Gastrocnemius medialis (tissue), 4 donors: ENCODE measurements around the gene NAA40. TPM values are rescaled to one million over a fixed set of nuclear protein-coding genes. Genes with fewer than 3 reads are reported as not detected.

Source experiments
- ATAC-seq, 2 donors: fragments of 150-250 bp; one replicate each; pipeline ENCODE4 v1.9.1; 2016
- DNase-seq, 2 donors: peaks; one replicate each; pipeline ENCODE4 v3.0.0-alpha.2; 2019
- H3K27ac ChIP-seq, 4 donors: fragments of 200-600 bp; sonication (generic); 1 replicate in 1 of 4; 2 replicates in 3 of 4; pipeline ENCODE4 v1.5.1; 2016 to 2018; ENCODE audit warnings: mild to moderate bottlenecking in 2 of 4, moderate library complexity in 1 of 4
- H3K27me3 ChIP-seq, 3 donors: fragments of 200-600 bp; sonication (generic) in 2 of 3; 1 replicate in 1 of 3; 2 replicates in 2 of 3; pipeline versions ENCODE4 v1.5.1 to v1.6.0; 2016 to 2019; ENCODE audit warnings: mild to moderate bottlenecking in 1 of 3, moderate library complexity in 1 of 3
- H3K36me3 ChIP-seq, 2 donors: fragments of 200-600 bp; sonication (generic) in 1 of 2; one replicate each; pipeline ENCODE4 v1.5.1; 2017 to 2018
- H3K4me1 ChIP-seq, 2 donors: fragments of 200-600 bp; sonication (generic) in 1 of 2; one replicate each; pipeline ENCODE4 v1.5.1; 2016 to 2017; ENCODE audit warnings: mild to moderate bottlenecking in 2 of 2
- H3K4me3 ChIP-seq, 4 donors: fragments of 200-600 bp; sonication (generic) in 3 of 4; 1 replicate in 1 of 4; 2 replicates in 3 of 4; pipeline ENCODE4 v1.5.1; 2016 to 2019; ENCODE audit warnings: mild to moderate bottlenecking in 2 of 4
- H3K9me3 ChIP-seq, 3 donors: fragments of 200-600 bp; sonication (generic) in 2 of 3; 1 replicate in 1 of 3; 2 replicates in 2 of 3; pipeline ENCODE4 v1.5.1; 2016 to 2019
- POLR2A ChIP-seq, 2 donors: fragments of 450-650 bp; IDR thresholded peaks; one replicate each; pipeline ENCODE4 v1.6.1; 2017; ENCODE audit warnings: antibody characterized with exemption in 2 of 2, mild to moderate bottlenecking in 2 of 2, moderate library complexity in 2 of 2
- in situ Hi-C, 4 donors: fragments of 200-750 bp; cut with MboI; loops; one replicate each; pipeline versions ENCODE4 v1.15.0 to v1.8.0; 2017; ENCODE audit warnings: low sequenced_read_pairs in 4 of 4
- intact Hi-C: fragments of 100-400 bp; cut with DNase I; formaldehyde crosslinking; loops from one replicate; pipeline ENCODE4 v1.15.1; 2023; ENCODE audit warnings: low total_unique reads
- total RNA-seq, 4 donors: library from RNA; depleted of rRNA; stranded (reverse); fragments of >200 nt; gene quantifications; one replicate each; pipeline versions ENCODE4 v1.1.0 to v1.2.3, GENCODE V29; 2016
- TF ChIP-seq, protein P1 (sequence below), 5 experiments: fragments of 450-650 bp in 3 of 5; fragments of 200-600 bp in 2 of 5; sonication (generic) in 2 of 5; IDR thresholded peaks in 4 of 5; conservative IDR thresholded peaks in 1 of 5; 1 replicate in 4 of 5; 2 replicates in 1 of 5; pipeline ENCODE4 v1.5.1; 2016 to 2019; ENCODE audit warnings: antibody characterized with exemption in 5 of 5, mild to moderate bottlenecking in 3 of 5, moderate library complexity in 3 of 5

Gene NAA40
- total RNA-seq, 4 donors from 2014 or later: 4.9 to 11.4 (median 6.5) TPM

DNA sequence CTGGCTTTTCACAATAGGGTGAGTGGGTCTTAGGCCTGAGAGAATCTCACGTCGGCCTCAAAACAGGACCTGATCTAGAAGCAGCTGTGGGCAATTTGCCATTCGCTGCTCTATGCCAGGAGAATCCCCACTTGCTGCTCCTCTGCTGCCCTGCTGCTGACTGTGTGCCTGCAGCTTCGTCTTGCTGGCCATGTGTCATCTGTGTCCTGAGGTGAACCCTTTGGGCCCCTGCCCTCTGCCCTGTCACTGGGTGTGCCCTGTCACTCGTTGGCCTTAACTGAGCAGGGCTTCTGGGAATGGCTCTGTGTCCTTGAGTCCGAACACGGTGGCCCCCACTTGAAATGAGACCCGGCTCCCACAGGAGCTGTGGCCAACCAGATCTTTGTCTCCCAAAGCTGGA lies 6.2 kb downstream of the NAA40 start:
- ATAC-seq (peak; percentile 83 to 88), DNase-seq (peak; percentile 67 to 90)
- Histone ChIP-seq H3K36me3 (no peaks in the 10 kb centered on the region), H3K27me3 (no peaks in the 10 kb centered on the region), H3K4me3 (peak overlapping the region in 2 of 4 donors; percentile 37 to 43), H3K4me1 (peaks cover 30 to 31% of the 10 kb centered on the region in 2 donors), H3K27ac (peak overlapping the region; percentile 77 to 91 (median 84)), H3K9me3 (no peaks in the 10 kb centered on the region)
- TF ChIP-seq, protein P1, sequence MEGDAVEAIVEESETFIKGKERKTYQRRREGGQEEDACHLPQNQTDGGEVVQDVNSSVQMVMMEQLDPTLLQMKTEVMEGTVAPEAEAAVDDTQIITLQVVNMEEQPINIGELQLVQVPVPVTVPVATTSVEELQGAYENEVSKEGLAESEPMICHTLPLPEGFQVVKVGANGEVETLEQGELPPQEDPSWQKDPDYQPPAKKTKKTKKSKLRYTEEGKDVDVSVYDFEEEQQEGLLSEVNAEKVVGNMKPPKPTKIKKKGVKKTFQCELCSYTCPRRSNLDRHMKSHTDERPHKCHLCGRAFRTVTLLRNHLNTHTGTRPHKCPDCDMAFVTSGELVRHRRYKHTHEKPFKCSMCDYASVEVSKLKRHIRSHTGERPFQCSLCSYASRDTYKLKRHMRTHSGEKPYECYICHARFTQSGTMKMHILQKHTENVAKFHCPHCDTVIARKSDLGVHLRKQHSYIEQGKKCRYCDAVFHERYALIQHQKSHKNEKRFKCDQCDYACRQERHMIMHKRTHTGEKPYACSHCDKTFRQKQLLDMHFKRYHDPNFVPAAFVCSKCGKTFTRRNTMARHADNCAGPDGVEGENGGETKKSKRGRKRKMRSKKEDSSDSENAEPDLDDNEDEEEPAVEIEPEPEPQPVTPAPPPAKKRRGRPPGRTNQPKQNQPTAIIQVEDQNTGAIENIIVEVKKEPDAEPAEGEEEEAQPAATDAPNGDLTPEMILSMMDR (IDR thresholded peaks at IDR 0.05 in 4 of 5, conservative IDR thresholded peaks at IDR 0.05 in 1 of 5): no peak
- TF ChIP-seq POLR2A (IDR thresholded peaks at IDR 0.05): peak in 1 of 2 donors; percentile 27
- intact Hi-C loops (loop anchor here (1.0 to 10.0 kb wide), 6 partner anchors 27 to 270 kb away; partner anchors contain the start of genes ATL3 and ZFTA), in situ Hi-C loops (loop anchor here (5.0 to 10.0 kb wide), 4 partner anchors 103 to 180 kb away; partner anchors contain the start of genes MARK2 (in 3 of the 4) and ZFTA (in 1 of the 4))

DNA sequence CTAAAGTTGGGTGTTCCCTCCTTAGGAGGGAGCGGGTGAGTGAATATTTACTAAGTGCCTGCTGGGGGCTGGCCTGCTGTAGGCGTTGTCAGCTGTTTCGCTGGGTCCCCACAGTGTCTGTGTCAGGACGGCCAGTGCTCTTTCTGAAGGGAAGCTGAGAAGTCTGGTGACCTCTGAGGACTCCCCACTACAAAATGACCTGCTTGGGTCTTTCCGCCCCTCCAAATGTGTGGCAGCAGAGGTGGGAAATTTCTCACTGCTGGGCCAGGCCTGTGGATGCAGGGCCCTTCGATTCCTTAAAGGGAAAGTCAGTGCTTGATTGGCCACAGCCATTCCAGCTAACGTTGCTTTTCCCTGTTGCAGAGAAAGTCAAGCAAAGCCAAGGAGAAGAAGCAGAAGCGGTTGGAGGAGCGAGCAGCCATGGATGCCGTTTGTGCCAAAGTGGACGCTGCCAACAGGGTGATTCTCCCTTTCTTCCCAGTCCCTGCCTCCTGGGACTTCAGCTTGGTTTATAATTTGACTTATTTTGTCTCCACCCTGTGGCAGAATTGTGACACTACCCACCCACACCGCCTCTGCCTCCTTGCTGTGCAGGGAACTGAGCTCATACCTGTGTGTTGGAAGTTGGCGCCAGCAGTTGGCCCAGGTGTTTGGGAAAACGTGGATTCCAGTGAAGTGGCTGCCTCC lies 6.8 kb downstream of the NAA40 start:
- in situ Hi-C loops: loop anchor here (5.0 to 10.0 kb wide), 4 partner anchors 103 to 181 kb away; partner anchors contain the start of genes MARK2 (in 3 of the 4) and ZFTA (in 1 of the 4)
- TF ChIP-seq POLR2A (IDR thresholded peaks at IDR 0.05): no peak
- TF ChIP-seq, protein P1 (IDR thresholded peaks at IDR 0.05 in 4 of 5, conservative IDR thresholded peaks at IDR 0.05 in 1 of 5): peak; percentile 79 to 90 (median 85)

DNA sequence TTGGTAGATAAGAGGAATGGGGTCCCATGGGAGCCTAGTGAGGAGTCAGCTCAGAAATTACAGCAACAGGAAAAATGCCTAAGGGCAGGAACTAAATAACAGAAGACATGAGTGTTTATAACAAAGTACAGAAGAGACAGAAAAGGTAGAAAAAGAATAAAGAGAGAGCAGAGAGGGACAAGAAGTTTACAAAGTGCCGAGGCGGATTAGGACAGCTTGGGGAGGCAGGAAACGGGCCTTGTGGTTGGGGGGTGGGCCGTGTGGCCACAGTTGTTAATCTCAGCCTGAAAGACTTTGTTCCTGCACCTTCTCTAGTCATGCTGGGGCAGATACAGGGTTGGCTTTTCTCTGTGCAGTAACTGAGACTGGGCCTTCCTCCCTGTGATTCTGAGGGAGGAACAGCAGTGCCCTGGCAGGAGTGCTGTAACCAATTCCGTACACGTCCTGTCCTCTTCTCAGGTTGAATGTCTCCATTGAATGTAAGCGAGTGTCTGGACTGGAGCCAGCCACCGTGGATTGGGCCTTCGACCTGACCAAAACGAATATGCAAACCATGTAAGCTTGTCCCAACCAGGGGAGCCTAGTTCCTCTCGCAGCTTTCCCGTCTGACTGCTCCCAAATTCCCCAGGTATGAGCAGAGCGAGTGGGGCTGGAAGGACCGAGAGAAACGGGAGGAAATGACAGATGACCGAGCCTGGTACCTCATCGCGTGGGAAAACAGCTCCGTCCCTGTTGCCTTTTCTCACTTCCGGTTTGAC lies 13.2 kb downstream of the NAA40 start:
- no peak overlapping the region for H3K27ac ChIP-seq
- ATAC-seq (no peak), DNase-seq (no peak)
- in situ Hi-C loops (no loop called here), intact Hi-C loops (no loop called here)
- no peak overlapping the region for H3K4me3 ChIP-seq
- H3K4me1 ChIP-seq: no peaks in the 10 kb centered on the region
- peaks cover 0 to 33% of the 10 kb centered on the region in 2 donors for H3K36me3 ChIP-seq
- no peaks in the 10 kb centered on the region for H3K9me3 ChIP-seq
- H3K27me3 ChIP-seq: no peaks in the 10 kb centered on the region
- TF ChIP-seq, protein P1 (IDR thresholded peaks at IDR 0.05 in 4 of 5, conservative IDR thresholded peaks at IDR 0.05 in 1 of 5): no peak
- TF ChIP-seq POLR2A (IDR thresholded peaks at IDR 0.05): no peak

More for the DNA sequence above, 6.8 kb downstream of the NAA40 start:
- Histone ChIP-seq H3K9me3 (no peaks in the 10 kb centered on the region), H3K27ac (peak overlapping the region; percentile 77 to 91 (median 84)), H3K27me3 (no peaks in the 10 kb centered on the region), H3K4me3 (peak overlapping the region; percentile 21 to 43 (median 36)), H3K36me3 (no peaks in the 10 kb centered on the region), H3K4me1 (peaks cover 24 to 25% of the 10 kb centered on the region in 2 donors)
- ATAC-seq (peak; percentile 88), DNase-seq (peak; percentile 65 to 78)
- intact Hi-C loops: loop anchor here (1.0 to 10.0 kb wide), 5 partner anchors 27 to 271 kb away; partner anchors contain the start of genes ATL3 and ZFTA

DNA sequence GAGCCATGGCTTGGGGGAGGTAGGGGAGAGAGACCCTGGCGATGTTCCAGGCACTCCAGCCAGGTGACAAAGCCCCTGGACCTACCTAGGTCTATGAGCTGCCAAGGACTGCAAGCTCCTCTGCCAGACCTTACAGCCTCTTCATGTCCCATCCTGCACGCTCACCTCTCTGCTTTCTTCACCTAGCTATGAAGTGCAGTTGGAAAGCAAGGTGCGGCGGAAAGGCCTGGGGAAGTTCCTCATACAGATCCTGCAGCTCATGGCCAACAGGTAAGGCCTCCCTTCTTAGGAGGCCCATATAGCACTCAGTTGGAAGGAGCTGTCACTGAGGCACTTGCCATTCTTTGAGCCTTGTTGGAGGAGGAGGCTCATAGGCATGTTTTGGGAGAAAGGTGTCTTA lies 13.8 kb downstream of the NAA40 start:
- H3K27ac ChIP-seq: no peak overlapping the region
- ATAC-seq: no peak

More for the DNA sequence above, 13.8 kb downstream of the NAA40 start:
- DNase-seq: no peak
- intact Hi-C loops (no loop called here), in situ Hi-C loops (no loop called here)
- H3K27me3 ChIP-seq: no peaks in the 10 kb centered on the region
- TF ChIP-seq, protein P1 (IDR thresholded peaks at IDR 0.05 in 4 of 5, conservative IDR thresholded peaks at IDR 0.05 in 1 of 5): no peak
- TF ChIP-seq POLR2A (IDR thresholded peaks at IDR 0.05): no peak
- H3K9me3 ChIP-seq: no peaks in the 10 kb centered on the region
- no peaks in the 10 kb centered on the region for H3K4me1 ChIP-seq
- H3K36me3 ChIP-seq: peaks cover 0 to 33% of the 10 kb centered on the region in 2 donors
- H3K4me3 ChIP-seq: no peak overlapping the region
